MG63 (cell line): ENCODE measurements around the gene CMC2. TPM values are rescaled to one million over a fixed set of nuclear protein-coding genes. Genes with fewer than 3 reads are reported as not detected.

Source experiments
- DNase-seq: peaks from one replicate; pipeline ENCODE4 v3.0.0-alpha.2; 2020
- H3K27me3 ChIP-seq: fragments of 250-450 bp; sonication (Bioruptor Pico); 2 replicates; pipeline ENCODE4 v1.5.1; 2020; ENCODE audit warnings: mild to moderate bottlenecking, moderate library complexity
- H3K36me3 ChIP-seq: fragments of 250-450 bp; sonication (Bioruptor Pico); 2 replicates; pipeline ENCODE4 v1.5.1; 2020; ENCODE audit warnings: mild to moderate bottlenecking, moderate library complexity
- H3K4me3 ChIP-seq: fragments of 250-450 bp; sonication (Bioruptor Pico); 2 replicates; pipeline ENCODE4 v1.5.1; 2020; ENCODE audit warnings: mild to moderate bottlenecking, moderate library complexity
- H3K9me3 ChIP-seq: fragments of 250-450 bp; sonication (Bioruptor Pico); 2 replicates; pipeline ENCODE4 v1.5.1; 2020; ENCODE audit warnings: mild to moderate bottlenecking, moderate library complexity
- total RNA-seq: library from RNA; depleted of rRNA; stranded (reverse); fragments of >200 nt; shearing (Covaris generic); gene quantifications from 2 replicates; pipeline ENCODE4 v1.2.3, GENCODE V29; 2014; ENCODE audit warnings: low replicate concordance; rRNA removed

The CMC2 gene
- total RNA-seq, result 69.6 and 184 TPM in 2 replicates

DNA sequence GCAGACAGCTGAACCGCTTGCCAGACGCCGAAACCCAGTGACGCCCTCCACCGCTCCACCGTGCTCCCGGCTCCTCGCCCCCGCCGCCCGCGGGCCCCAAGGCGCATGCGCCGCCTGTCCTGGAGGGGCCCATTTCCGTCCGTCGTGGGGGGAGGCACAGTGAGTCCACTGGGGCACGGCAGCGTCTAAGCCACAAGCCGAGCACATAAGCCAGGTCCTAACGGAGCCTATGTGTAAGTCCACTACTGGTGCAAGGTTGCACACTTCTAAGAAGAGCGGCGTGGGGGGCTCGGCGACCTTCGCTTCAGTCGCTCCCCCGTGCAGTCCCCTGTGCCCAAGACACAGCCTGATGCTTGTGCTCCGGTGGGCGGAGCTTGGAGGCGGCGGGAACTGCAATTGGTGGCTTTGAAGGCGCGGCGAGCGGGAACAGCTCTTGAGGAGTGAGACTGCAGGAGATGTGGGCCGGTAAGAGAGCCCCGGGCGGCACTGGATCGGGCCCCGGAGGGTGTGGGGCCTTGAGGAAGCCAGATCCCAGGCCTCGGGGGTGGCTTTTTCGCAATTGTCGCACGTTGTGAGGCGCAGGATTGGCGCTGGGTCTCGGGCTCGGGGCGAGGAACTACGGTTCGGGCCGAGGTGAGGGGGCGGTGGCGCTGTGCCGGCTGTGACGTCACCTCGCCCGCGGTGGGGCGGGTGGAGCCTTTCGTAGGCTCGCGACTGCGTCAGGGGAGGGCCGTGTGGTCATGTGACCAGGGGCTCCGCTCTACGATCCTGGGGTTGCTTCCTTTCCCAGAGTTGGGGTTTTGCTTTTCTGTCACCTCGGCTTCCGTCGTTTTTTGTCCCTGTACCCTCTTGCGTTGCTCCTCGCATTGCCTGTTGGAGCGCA, at the start of gene CMC2, which contains the start of gene CENPN:
Gene CMC2, minus strand, starts transcription at position 73 of the 883 bp plus-strand sequence. CDS start 9,491 bp downstream, outside the sequence.
Gene CENPN, plus strand, starts transcription at position 402 of the 883 bp plus-strand sequence. CDS start 4,726 bp downstream, outside the sequence.
- peak; percentile 96 for DNase-seq

DNA sequence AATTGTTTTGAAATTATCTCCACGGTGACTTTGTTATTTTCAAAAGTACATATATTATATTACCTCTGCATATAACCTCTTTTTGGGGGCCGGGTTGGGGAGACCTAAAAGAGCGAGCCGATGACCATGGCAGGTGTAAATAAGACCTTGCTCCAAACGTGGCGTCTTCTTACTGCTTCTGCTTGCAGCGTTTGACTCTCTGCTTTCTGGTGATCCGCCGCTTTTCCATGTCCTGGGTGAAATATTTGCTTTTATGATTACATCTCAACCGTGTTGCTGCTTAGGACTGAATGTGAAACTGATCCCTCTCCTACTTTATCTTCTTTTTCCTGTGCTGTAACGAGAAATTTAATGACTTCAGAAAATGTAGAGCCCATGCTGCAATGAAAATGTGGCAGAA, 47.1 kb upstream of the CMC2 start:
- Histone ChIP-seq H3K36me3 (no peaks in the 10 kb centered on the region), H3K27me3 (no peaks in the 10 kb centered on the region), H3K4me3 (no peak overlapping the region), H3K9me3 (peaks cover 5% of the 10 kb centered on the region; the same call in 1 of the 2 replicates)
- no peak for DNase-seq

More for the DNA sequence above, at the start of gene CMC2, which contains the start of gene CENPN:
- Histone ChIP-seq H3K4me3 (peak within 1 kb of the TSS; percentile 81), H3K27me3 (no peaks in the 10 kb centered on the region), H3K36me3 (peaks cover 2% of the 10 kb centered on the region), H3K9me3 (no peaks in the 10 kb centered on the region)

DNA sequence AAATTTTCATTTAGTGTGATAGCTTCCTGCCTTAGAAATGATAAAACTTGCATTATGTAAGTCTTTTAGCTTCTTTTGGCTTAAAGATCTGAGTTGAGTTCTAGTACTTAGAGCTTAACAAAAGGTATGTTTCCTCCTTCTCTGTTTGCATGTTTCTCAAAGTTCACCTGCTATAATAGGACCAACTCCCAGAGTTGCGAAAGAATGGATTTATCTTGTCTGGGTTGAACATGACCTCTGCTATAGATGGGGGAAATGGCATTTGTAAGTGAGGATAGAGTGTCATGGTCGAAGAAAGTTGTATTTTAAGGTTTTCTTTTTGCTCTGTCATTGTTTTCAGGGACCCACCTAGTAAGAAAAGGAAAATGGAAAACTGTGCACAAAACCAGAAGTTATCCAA, 36.1 kb upstream of the CMC2 start:
- Histone ChIP-seq H3K4me3 (no peak overlapping the region), H3K9me3 (no peaks in the 10 kb centered on the region), H3K27me3 (no peaks in the 10 kb centered on the region), H3K36me3 (peaks cover 3% of the 10 kb centered on the region)
- no peak for DNase-seq

DNA sequence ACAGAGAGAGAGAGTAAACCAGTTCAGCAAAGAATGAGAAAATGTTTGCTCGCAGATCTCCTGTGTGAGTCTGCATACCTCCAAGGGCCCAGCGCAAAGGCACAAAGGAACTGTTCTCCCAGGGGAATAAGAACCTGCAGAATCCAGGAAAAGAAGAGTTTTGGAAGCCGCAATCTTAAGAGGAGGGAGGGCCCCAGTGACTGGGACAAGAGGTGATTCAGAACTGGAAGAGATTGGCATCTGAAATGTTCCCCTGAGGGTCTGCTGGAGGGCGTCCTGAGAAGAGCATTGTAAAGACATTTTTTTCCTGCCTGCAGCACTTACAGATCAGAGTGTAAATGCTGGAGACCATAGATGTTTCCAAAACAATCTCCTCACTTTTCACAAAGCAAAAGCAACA, 35.0 kb upstream of the CMC2 start:
- H3K9me3 ChIP-seq, result no peaks in the 10 kb centered on the region
- no peak for DNase-seq
- H3K4me3 ChIP-seq, result no peak overlapping the region
- H3K36me3 ChIP-seq, result peaks cover 3% of the 10 kb centered on the region
- no peaks in the 10 kb centered on the region for H3K27me3 ChIP-seq

DNA sequence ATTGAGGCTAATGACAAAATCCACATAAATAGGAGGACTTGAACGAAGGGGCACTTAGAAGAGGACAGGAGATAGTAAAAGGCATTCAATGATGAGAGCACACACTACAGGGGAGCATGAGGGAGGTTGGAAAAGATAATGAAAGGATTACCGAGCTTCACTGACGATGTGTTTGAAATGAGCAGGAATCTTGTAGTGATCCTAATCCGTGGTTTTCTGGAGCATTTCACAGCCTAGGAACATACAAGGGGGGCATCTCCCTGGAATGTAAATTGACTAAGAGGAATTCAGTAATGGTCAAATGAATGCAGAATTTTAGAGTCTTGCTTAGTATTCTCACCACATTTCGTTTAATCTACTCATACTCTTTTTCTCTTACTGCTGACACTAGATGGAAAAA, 34.2 kb upstream of the CMC2 start:
- no peaks in the 10 kb centered on the region for H3K9me3 ChIP-seq
- H3K36me3 ChIP-seq, result peaks cover 3% of the 10 kb centered on the region; the same call in 1 of the 2 replicates
- H3K27me3 ChIP-seq, result no peaks in the 10 kb centered on the region
- DNase-seq, result no peak
- no peak overlapping the region for H3K4me3 ChIP-seq

DNA sequence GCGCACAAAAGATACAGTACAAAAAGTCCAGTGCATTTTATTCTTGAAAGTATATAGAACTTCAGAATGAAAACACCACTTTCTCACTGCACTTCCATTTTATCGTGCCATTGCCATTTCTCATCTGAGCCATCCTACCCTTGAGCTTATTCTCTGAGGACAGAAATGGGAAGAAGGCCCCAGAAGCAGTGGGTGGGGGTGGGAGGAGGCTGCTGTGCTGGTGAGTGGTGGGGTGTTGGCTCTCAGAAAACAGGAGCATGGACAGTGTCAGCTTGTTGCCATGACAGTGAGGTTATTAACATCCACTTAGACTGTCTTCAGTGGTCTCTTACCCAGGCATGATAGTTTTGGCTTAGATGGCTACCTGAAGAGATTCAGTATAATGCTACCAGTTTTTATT, 33.4 kb upstream of the CMC2 start:
- no peaks in the 10 kb centered on the region for H3K27me3 ChIP-seq
- H3K9me3 ChIP-seq, result no peaks in the 10 kb centered on the region
- H3K4me3 ChIP-seq, result no peak overlapping the region
- H3K36me3 ChIP-seq, result peaks cover 3% of the 10 kb centered on the region; the same call in 1 of the 2 replicates
- no peak for DNase-seq

DNA sequence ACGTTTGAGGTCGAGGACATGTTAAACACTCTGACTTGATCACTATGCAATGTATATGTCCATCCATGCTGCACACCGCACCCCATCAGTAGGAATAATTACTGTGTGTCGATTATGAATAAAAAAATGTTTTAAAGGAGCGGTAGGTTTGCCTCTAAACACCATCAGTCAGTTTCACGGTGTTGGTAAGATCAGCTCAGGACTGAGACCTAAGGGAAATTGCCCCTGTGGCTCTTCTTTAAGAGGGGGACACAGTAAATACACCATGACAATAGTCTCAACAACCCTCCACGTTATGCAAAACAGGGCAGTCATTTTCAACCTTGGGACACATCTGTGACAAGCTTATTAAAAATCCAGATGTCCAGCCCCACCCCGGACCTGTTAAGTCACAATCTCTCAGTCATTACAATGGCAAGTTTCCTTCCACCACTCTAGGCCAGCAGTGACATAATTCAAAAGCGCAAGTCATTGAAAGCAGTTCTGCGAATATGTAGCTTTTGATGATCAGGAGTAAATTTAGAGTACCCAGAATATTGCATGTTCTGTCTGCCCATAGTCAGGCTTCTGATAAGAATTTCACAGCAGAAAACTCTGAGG, 30.2 kb upstream of the CMC2 start:
- H3K9me3 ChIP-seq, result no peaks in the 10 kb centered on the region
- H3K27me3 ChIP-seq, result no peaks in the 10 kb centered on the region
- no peak for DNase-seq
- 0 out of 2 replicates have a peak, but pooled peaks cover 2% of the 10 kb centered on the region for H3K36me3 ChIP-seq
- peak overlapping the region; percentile 47 for H3K4me3 ChIP-seq

DNA sequence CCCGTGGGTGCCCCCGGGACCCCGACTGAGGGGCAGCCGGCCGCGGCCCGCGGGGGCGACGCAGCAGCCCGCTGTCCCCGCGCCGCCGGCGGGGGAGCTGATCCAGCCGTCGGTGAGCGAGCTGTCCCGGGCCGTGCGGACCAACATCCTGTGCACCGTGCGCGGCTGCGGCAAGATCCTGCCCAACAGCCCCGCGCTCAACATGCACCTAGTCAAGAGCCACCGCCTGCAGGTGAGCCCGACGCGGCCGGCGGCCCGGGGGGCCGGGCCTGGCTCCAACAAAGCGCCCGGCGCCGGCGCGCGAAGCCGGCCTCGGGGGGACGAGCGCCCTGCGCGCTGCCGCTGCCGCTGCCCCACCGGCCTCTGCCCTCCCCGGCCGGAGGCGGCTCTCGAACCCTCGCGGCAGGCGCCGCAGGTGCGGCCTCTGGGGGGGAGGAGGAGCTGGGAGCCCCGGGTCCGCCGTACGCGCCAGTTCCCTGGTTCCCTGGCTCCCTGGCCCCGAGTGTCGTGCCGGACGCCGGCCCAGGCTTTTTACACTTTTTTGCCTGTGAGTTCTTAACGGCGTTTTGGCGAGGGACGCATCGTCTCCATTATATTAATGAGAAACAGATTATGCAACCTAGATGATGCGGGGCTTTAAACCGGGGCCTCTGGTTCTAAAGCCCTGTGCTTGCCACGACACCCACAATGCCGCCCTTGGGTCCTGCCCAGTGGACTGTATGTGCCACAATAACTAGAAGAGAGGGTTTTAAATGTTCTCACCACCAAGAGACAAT, 29.5 kb upstream of the CMC2 start:
- Histone ChIP-seq H3K27me3 (no peaks in the 10 kb centered on the region), H3K4me3 (peak overlapping the region; percentile 47), H3K36me3 (no peaks in the 10 kb centered on the region), H3K9me3 (no peaks in the 10 kb centered on the region)
- peak; percentile 6 for DNase-seq

DNA sequence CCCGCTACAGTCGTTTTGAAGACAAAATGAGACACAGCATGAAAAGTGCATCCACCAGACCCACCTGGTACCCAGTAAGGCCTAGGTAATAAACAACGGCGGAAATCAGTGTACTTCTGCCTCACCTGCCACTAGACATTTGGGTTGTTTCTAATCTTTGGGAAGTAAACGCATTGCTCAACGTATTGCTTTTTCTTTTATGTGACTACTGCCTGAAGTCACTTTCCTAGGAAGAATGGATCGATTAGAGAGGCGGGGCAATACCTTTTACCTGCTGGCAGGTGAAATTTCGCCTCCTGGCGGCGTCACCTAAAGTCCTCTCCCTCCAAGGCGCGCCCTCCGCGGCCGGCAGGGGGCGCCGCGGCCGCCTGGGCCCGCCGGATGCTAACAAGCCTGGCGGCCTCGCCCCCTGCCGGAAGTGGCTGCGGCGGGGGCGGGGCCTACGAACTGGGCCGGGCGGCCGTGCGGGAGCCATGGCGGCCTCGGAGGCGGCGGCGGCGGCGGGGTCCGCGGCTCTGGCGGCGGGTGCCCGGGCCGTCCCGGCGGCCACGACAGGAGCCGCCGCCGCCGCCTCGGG, 28.8 kb upstream of the CMC2 start, which contains the start of gene ATMIN:
Gene ATMIN, plus strand, starts transcription at position 445 of the 577 bp plus-strand sequence. Its CDS starts 29 bp downstream, at position 474.
- Histone ChIP-seq H3K4me3 (peak within 1 kb of the TSS; percentile 47), H3K36me3 (no peaks in the 10 kb centered on the region), H3K27me3 (no peaks in the 10 kb centered on the region), H3K9me3 (no peaks in the 10 kb centered on the region)
- peak; percentile 71 for DNase-seq

DNA sequence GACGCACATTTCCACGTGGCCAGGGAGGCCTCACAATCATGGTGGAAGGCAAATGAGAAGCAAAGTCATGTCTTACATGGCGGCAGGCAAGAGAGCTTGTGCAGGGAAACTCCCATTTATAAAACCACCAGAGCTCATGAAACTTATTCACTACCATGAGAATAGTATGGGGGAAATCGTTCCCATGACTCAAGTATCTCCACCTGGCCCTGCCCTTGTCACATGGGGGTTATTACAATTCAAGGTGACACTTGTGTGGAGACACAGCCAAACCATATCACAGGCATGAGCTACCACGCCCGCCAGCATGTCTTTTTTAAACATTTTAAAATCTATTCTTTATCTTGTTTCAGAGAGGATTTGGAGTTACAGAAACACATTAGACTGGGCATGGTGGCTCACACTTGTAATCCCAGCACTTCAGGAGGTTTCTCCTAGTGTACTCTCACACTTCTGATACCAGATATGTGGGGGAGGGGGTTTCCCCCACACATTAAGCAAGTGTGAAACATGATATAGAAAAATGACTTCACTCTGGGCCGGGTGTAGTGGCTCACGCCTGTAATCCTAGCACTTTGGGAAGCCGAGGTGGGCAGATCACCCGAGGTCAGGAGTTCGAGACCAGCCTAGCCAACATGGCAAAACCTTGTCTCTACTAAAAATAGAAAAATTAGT, 23.4 kb upstream of the CMC2 start:
- DNase-seq, result no peak
- Histone ChIP-seq H3K4me3 (no peak overlapping the region), H3K9me3 (no peaks in the 10 kb centered on the region), H3K27me3 (no peaks in the 10 kb centered on the region), H3K36me3 (peaks cover 9% of the 10 kb centered on the region)

DNA sequence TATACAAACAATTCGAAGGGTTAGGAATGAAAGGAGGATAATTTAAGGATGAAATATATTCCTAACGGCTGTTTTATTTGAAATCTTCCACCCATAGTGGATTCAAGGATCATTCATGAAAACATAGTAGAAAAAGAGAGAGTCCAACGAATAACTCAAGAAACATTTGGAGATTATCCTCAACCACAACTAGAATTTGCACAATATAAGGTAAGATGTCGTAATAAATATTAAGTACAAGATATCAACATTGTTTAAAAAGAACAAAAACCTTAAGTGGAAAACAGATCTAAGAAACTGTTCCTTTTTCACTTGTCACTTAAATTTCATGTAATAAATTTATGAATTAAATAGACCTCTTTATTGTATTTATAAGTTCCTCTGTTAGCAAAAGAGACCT, 19.7 kb upstream of the CMC2 start:
- no peaks in the 10 kb centered on the region for H3K27me3 ChIP-seq
- H3K9me3 ChIP-seq, result no peaks in the 10 kb centered on the region
- DNase-seq, result no peak
- H3K36me3 ChIP-seq, result peaks cover 23% of the 10 kb centered on the region
- H3K4me3 ChIP-seq, result no peak overlapping the region

DNA sequence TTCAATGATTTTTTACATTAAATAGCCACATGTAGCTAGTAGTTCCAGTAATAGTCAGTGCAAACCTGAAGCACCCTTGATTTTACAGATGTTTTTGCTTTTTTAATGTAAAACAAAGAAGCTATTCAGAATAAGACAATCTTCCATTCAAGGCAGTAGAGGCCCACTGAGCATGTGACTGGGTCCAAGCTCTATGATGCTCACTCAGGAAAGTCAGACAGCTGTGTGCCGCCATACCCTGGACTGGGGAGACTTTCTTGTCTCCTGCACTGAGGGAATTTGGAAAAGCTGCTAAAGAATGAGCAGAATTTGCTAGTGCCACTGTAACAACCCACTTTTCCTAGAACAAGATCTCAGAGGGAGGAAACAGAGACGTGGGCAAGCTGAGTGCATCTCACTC, 11.8 kb upstream of the CMC2 start:
- Histone ChIP-seq H3K4me3 (no peak overlapping the region), H3K36me3 (peaks cover 34% of the 10 kb centered on the region), H3K27me3 (no peaks in the 10 kb centered on the region), H3K9me3 (no peaks in the 10 kb centered on the region)
- no peak for DNase-seq

DNA sequence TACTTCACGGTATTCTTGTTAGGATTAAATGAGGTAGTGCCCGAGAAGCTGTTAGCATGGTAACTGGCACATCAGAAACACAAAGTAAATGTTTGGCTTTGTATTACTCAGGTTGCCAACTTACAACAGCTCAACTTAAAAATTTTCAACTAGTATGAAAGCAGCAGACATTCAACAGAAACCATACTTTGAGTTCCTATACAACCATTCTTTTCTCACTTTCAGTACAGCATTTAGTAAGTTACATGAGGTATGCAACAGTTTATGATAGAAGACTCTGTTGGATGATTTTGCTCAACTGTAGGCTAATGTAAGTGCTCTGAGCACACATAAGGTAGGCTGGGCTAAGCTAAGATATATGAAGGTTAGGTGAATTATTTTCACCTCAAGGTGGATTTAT, 8.0 kb upstream of the CMC2 start:
- Histone ChIP-seq H3K36me3 (peaks cover 38% of the 10 kb centered on the region), H3K9me3 (no peaks in the 10 kb centered on the region), H3K4me3 (no peak overlapping the region), H3K27me3 (no peaks in the 10 kb centered on the region)
- DNase-seq, result no peak

DNA sequence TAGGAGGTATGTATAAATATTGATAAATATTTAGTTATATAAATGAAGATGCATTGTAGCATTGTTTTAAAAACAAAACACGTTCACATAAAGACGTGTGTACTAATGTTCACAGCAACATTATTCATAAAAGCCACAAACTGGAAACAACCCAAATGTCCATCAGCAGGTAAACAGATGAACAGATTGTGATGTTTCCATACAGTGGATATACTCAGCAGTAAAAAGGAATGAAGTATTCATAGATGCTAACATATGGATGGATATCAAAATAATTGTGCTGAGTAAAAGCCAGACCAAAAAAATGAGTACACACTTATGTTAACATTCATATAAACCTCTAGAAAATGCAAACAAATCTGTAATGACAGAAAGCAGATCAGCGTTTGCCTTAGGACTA, 6.3 kb upstream of the CMC2 start:
- H3K27me3 ChIP-seq, result no peaks in the 10 kb centered on the region
- H3K36me3 ChIP-seq, result peaks cover 31% of the 10 kb centered on the region
- no peak for DNase-seq
- H3K4me3 ChIP-seq, result no peak overlapping the region
- H3K9me3 ChIP-seq, result no peaks in the 10 kb centered on the region

DNA sequence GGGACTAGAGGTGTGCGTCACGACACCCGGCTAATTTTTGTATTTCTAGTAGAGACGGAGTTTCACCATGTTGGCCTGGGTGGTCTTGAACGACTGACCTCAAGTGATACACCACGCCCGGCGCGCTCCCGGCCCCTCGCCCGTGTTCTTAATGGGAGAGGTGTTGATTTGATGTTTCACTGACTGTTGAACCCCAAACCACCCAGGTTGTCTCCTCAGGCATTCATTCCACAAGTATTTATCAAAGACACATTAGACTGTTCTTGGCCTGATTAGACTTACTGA, 1.8 kb upstream of the CMC2 start:
- Histone ChIP-seq H3K4me3 (peak overlapping the region; percentile 81), H3K9me3 (no peaks in the 10 kb centered on the region), H3K27me3 (no peaks in the 10 kb centered on the region), H3K36me3 (peaks cover 14% of the 10 kb centered on the region)
- no peak for DNase-seq

DNA sequence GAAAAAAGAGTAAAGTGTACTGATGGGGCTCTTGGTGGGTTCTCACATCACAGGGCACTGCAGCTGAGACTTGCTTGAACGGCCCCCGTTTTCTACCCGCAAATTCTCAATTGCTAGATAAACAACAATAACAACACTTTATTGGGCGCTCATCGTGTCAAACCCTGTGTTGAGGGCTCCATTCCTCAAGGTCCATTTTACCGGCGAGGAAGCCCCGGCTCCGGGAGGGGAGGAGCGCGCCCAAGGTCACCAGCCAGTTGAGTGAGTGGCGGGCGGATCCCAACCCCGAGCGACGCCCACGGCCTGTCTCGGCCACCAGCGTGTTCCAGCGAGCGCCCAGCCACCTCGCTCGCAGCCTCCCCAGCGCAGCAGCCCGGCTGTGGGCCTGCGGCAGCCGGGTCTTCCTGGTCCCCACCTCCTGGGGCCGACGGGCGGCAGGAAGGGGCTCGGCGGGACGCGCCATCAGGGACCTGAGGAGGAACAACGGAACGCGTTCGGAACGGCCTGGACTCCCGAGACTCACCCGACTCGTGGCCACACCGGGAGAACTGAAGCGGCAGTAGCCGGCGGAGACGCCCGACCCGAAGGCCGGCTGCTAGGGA, 373 bp downstream of the CMC2 start:
- Histone ChIP-seq H3K36me3 (no peaks in the 10 kb centered on the region; the same call in 1 of the 2 replicates), H3K27me3 (no peaks in the 10 kb centered on the region), H3K4me3 (peak overlapping the region; percentile 81), H3K9me3 (no peaks in the 10 kb centered on the region)
- peak; percentile 65 for DNase-seq
